Neural cell (in vitro differentiated cells): ENCODE results near the gene SULT1E1. TPM values are rescaled to one million over a fixed set of nuclear protein-coding genes. Genes with fewer than 3 reads are reported as not detected.

Experiments used
- H2AFZ ChIP-seq: fragments of 200-600, 300-800 bp; sonication (generic), shearing (Covaris generic); 2 replicates; pipeline ENCODE4 v1.6.0; 2014; ENCODE audit warnings: low read depth, mild to moderate bottlenecking, antibody characterized with exemption, low read length, moderate library complexity
- H3F3A ChIP-seq: fragments of 200-600 bp; shearing (Covaris generic); 2 replicates; pipeline ENCODE4 v1.6.1; 2016; ENCODE audit warnings: mild to moderate bottlenecking, moderate library complexity, mixed read lengths, antibody characterized with exemption, low read length; ENCODE audit not compliant: insufficient read depth, poor library complexity, severe bottlenecking
- H3K27ac ChIP-seq: fragments of 200-600, 300-800 bp; sonication (generic), shearing (Covaris generic); 2 replicates; pipeline ENCODE4 v1.5.1; 2014; ENCODE audit warnings: mild to moderate bottlenecking, low read length, moderate library complexity
- H3K27me3 ChIP-seq: fragments of 300-800, 200-600 bp; sonication (generic), shearing (Covaris generic); 2 replicates; pipeline ENCODE4 v1.6.0; 2014; ENCODE audit warnings: mild to moderate bottlenecking, low read depth, low read length, moderate library complexity; ENCODE audit not compliant: insufficient read depth
- H3K36me3 ChIP-seq: fragments of 300-800, 200-600 bp; sonication (generic), shearing (Covaris generic); 2 replicates; pipeline ENCODE4 v1.5.1; 2014; ENCODE audit warnings: mild to moderate bottlenecking, antibody characterized with exemption, low read length, moderate library complexity; ENCODE audit not compliant: insufficient read depth
- H3K4me2 ChIP-seq: fragments of 300-800, 200-600 bp; sonication (generic), shearing (Covaris generic); 2 replicates; pipeline ENCODE4 v1.6.0; 2014; ENCODE audit warnings: mild to moderate bottlenecking, low read length
- H3K4me3 ChIP-seq: fragments of 300-800, 200-600 bp; sonication (generic), shearing (Covaris generic); 2 replicates; pipeline ENCODE4 v1.5.1; 2014; ENCODE audit warnings: mild to moderate bottlenecking, low read length, moderate library complexity
- H3K79me2 ChIP-seq: fragments of 200-600 bp; shearing (Covaris generic); replicated peaks from 2 replicates; pipeline ENCODE4 v1.6.0; 2014; ENCODE audit warnings: mild to moderate bottlenecking, low read length, moderate library complexity; ENCODE audit not compliant: insufficient read depth
- H3K9ac ChIP-seq: fragments of 300-800, 200-600 bp; sonication (generic), shearing (Covaris generic); 2 replicates; pipeline ENCODE4 v1.6.1; 2016; ENCODE audit warnings: mild to moderate bottlenecking, low read length, mixed read lengths
- H3K9me2 ChIP-seq: fragments of 200-600 bp; shearing (Covaris generic); 2 replicates; pipeline ENCODE4 v1.6.1; 2016; ENCODE audit warnings: mild to moderate bottlenecking, low read length, mixed read lengths; ENCODE audit not compliant: insufficient read depth
- H3K9me3 ChIP-seq: fragments of 200-600, 300-800 bp; sonication (generic), shearing (Covaris generic); 2 replicates; pipeline ENCODE4 v1.6.1; 2016; ENCODE audit warnings: mild to moderate bottlenecking, mixed run types, low read length, moderate library complexity, mixed read lengths
- H4K20me1 ChIP-seq: fragments of 200-600 bp; shearing (Covaris generic); 2 replicates; pipeline ENCODE4 v1.6.1; 2016; ENCODE audit warnings: mild to moderate bottlenecking, mixed run types; ENCODE audit not compliant: insufficient read depth
- CTCF ChIP-seq: fragments of 450-650 bp; IDR thresholded peaks from 2 replicates; pipeline ENCODE4 v1.5.1; 2014; ENCODE audit warnings: antibody characterized with exemption, mild to moderate bottlenecking, moderate library complexity; ENCODE audit not compliant: poor library complexity, severe bottlenecking
- EP300 ChIP-seq: fragments of 450-650 bp; conservative IDR thresholded peaks from 2 replicates; pipeline ENCODE4 v1.6.1; 2014; ENCODE audit warnings: antibody characterized with exemption, mild to moderate bottlenecking, moderate library complexity; ENCODE audit not compliant: poor library complexity, severe bottlenecking
- EZH2 ChIP-seq: fragments of 200-600, 300-800 bp; shearing (Covaris generic), sonication (generic); IDR thresholded peaks from 2 replicates; pipeline ENCODE4 v1.6.1; 2014; ENCODE audit warnings: antibody characterized with exemption, low read length, borderline replicate concordance, mild to moderate bottlenecking; ENCODE audit not compliant: insufficient read depth, poor library complexity, severe bottlenecking
- MXI1 ChIP-seq: fragments of 450-650 bp; conservative IDR thresholded peaks from 2 replicates; pipeline ENCODE4 v1.6.1; 2014; ENCODE audit warnings: antibody characterized with exemption, mild to moderate bottlenecking; ENCODE audit not compliant: poor library complexity, severe bottlenecking
- POLR2AphosphoS5 ChIP-seq: IDR thresholded peaks from 2 replicates; pipeline ENCODE4 v1.6.1; 2012
- RAD21 ChIP-seq: fragments of 450-650 bp; conservative IDR thresholded peaks from 2 replicates; pipeline ENCODE4 v1.6.1; 2014; ENCODE audit warnings: antibody characterized with exemption, mild to moderate bottlenecking, moderate library complexity
- SMC3 ChIP-seq: fragments of 450-650 bp; conservative IDR thresholded peaks from 2 replicates; pipeline ENCODE4 v1.6.1; 2014; ENCODE audit warnings: antibody characterized with exemption, mild to moderate bottlenecking, moderate library complexity; ENCODE audit not compliant: poor library complexity
- polyA plus RNA-seq: library from polyadenylated mRNA; depleted of rRNA; stranded (reverse); fragments of >200 nt; gene quantifications from 2 replicates; pipeline ENCODE4 v1.2.3, GENCODE V29; 2014
- TF ChIP-seq, protein P1 (sequence below): IDR thresholded peaks from 2 replicates; pipeline ENCODE4 v1.6.1; 2012; ENCODE audit warnings: borderline replicate concordance

Gene SULT1E1
- polyA plus RNA-seq, 1 donor from 2014 or later, result not detected

DNA sequence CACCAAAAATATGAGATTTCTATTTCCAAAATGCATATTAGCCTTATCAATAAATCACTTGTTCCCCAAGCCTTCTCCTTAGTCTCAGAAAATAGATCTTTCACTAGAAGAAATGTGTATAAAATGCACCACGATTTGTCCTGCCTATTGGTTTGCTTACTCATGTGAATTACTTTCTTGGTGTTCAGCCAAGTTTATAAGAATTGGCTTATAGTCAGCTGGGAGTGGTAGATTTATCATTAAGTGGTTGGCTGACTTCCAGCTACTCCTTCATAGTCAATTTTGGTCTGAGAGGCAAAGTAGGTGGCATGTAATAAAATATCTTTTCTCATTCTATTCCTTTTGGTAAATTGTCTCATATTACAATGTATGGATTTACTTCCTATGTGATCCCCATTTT, 1.3 kb downstream of the SULT1E1 start:
- Histone ChIP-seq H2AFZ (no peak overlapping the region), H3K27me3 (no peaks in the 10 kb centered on the region), H4K20me1 (no peaks in the 10 kb centered on the region), H3K36me3 (no peaks in the 10 kb centered on the region), H3K4me2 (no peak overlapping the region), H3K27ac (no peak overlapping the region), H3K9ac (no peak overlapping the region), H3K9me2 (no peaks in the 10 kb centered on the region), H3K79me2 (no peaks in the 10 kb centered on the region), H3K4me3 (no peak overlapping the region), H3K9me3 (no peaks in the 10 kb centered on the region), H3F3A (no peaks in the 10 kb centered on the region)
- TF ChIP-seq EZH2 (no peak), EP300 (no peak), MXI1 (no peak), RAD21 (no peak), CTCF (no peak), POLR2AphosphoS5 (no peak), SMC3 (no peak)
- TF ChIP-seq, protein P1, sequence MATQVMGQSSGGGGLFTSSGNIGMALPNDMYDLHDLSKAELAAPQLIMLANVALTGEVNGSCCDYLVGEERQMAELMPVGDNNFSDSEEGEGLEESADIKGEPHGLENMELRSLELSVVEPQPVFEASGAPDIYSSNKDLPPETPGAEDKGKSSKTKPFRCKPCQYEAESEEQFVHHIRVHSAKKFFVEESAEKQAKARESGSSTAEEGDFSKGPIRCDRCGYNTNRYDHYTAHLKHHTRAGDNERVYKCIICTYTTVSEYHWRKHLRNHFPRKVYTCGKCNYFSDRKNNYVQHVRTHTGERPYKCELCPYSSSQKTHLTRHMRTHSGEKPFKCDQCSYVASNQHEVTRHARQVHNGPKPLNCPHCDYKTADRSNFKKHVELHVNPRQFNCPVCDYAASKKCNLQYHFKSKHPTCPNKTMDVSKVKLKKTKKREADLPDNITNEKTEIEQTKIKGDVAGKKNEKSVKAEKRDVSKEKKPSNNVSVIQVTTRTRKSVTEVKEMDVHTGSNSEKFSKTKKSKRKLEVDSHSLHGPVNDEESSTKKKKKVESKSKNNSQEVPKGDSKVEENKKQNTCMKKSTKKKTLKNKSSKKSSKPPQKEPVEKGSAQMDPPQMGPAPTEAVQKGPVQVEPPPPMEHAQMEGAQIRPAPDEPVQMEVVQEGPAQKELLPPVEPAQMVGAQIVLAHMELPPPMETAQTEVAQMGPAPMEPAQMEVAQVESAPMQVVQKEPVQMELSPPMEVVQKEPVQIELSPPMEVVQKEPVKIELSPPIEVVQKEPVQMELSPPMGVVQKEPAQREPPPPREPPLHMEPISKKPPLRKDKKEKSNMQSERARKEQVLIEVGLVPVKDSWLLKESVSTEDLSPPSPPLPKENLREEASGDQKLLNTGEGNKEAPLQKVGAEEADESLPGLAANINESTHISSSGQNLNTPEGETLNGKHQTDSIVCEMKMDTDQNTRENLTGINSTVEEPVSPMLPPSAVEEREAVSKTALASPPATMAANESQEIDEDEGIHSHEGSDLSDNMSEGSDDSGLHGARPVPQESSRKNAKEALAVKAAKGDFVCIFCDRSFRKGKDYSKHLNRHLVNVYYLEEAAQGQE, result no peak

DNA sequence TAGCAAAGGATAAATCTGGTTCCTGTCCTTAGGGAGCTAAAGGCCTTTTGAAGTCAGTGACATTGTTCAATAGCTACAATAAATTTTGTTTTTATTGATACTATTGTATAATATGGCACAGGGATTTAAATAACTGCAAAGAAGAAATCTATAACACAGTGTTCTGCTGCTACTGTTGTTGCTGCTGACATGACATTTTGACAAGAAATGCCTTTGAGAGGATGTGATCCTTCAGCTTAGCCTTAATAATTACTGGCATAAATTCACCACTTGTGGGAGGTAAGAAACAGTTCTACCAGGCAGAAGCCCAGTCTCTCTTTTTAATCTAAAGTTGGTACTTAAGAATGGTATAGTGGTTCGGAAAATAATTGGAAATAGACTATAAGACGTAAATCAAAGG, 4.1 kb downstream of the SULT1E1 start:
- H3K9ac ChIP-seq, result no peak overlapping the region
- H3K27ac ChIP-seq, result no peak overlapping the region
- no peaks in the 10 kb centered on the region for H3K27me3 ChIP-seq
- H2AFZ ChIP-seq, result no peak overlapping the region
- H3K9me2 ChIP-seq, result no peaks in the 10 kb centered on the region
- no peaks in the 10 kb centered on the region for H3F3A ChIP-seq
- H3K36me3 ChIP-seq, result no peaks in the 10 kb centered on the region
- H4K20me1 ChIP-seq, result no peaks in the 10 kb centered on the region
- no peak overlapping the region for H3K4me3 ChIP-seq
- peak; percentile 68 for TF ChIP-seq EP300
- peak; percentile 47 for TF ChIP-seq POLR2AphosphoS5
- TF ChIP-seq, protein P1, result no peak
- no peak for TF ChIP-seq SMC3
- H3K79me2 ChIP-seq, result no peaks in the 10 kb centered on the region
- no peaks in the 10 kb centered on the region for H3K9me3 ChIP-seq
- H3K4me2 ChIP-seq, result peak overlapping the region; percentile 15
